ENCODE results near the gene CCL8.

GRCh38 chr17:34365340-34365739, 46.1 kb downstream of the CCL8 start:
- TF ChIP-seq POLR2A (IDR thresholded peaks at IDR 0.05) (no peak), POLR2AphosphoS5 (IDR thresholded peaks at IDR 0.05) (no peak)
